Jurkat, Clone E6-1 (cell line): ENCODE results near the gene HNMT.

Experiments
- DNase-seq: peaks from one replicate; pipeline ENCODE4 v3.0.0-alpha.2; 2011; ENCODE audit warnings: low read depth, low spot score
- H3K4me3 ChIP-seq: 2 replicates; pipeline ENCODE4 v1.5.1; 2011; ENCODE audit warnings: mild to moderate bottlenecking, low read length, control low read depth, moderate library complexity

HNMT gene

DNA sequence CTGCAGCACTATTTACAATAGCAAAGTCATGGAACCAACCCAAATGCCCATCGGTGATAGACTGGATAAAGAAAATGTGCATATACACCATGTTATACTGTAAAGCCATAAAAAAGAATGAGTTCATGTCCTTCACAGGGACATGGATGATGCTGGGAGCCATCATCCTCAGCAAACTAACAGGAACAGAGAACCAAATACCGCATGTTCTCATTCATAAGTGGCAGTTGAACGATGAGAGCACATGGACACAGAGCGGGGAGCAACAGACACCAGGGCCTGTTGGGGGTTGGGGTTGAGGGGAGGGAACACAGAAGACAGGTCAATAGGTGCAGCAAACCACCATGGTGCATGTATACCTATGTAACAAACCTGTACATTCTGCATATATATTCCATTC lies 33.5 kb downstream of the HNMT start:
- no peak for DNase-seq
- no peak overlapping the region for H3K4me3 ChIP-seq

DNA sequence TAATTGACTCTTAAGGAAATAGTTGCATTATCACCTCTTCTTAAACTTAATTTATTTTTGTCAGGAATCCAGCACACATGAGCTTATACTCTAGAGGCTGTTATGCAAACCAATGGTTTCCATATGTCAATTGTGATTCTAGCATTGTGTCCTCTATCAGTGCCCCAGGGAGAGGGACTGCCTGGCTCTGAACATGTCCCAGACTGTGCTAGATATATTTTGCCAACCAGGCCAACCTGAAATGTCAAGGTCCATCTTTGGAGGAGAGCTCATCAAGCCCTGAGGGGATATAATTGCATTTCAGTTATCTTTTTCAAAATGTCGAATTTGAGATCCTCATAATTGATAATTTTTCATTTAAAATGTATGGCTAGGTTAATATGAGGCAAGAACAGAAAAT lies 34.2 kb downstream of the HNMT start:
- H3K4me3 ChIP-seq: no peak overlapping the region
- DNase-seq: no peak

DNA sequence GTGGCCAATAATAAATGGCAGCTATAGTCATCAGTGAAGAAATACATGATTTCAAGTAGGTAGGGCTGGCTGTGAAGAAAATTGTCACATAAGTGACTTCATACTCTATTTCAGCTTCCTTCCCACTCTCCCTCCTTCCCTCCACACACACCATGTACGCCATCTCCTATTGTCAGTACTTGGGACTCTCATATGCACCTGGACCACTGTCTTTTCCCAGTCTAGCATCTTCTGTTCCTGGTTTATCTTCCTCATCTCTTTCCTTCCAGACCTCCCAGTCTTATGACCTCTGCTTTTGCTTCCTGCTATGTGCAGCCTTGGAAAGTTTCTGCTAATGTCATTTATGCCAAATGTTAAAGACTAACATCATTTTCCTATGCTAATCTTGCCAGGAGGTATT lies 35.0 kb downstream of the HNMT start:
- DNase-seq: no peak
- H3K4me3 ChIP-seq: no peak overlapping the region

DNA sequence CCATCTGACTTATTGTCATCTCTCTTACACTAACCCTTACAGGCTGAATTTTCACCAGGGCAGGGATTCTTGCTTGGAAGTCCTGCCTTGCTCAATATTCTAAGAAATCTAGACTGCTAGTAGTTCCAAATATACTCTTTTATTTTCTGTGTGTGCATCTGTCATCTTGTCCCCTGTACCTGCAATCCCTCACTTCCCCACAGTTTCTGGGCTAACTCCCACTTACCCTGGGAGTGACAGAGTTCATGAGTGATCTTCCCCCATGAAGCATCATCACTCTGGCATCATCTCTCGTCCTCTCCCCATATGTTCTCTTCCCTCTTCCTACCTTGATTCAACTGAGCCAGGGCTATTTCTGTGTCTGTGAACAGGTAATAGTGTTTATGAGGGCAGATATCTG lies 35.7 kb downstream of the HNMT start:
- H3K4me3 ChIP-seq: no peak overlapping the region
- no peak for DNase-seq

DNA sequence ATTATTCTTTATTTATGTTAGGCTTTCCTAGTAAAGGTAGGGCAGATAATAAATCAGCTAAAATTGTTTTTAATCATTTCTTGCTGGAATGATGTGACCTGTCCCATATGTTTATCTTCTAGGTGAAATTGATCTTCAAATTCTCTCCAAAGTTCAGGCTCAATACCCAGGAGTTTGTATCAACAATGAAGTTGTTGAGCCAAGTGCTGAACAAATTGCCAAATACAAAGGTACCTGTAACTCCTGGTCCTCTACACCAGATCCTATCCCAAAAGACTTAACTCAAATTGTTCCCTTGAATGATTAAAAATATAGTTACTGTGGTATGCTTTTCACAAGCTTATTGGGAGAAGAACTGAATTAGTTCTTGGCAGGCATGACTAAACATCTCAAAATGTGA lies 36.5 kb downstream of the HNMT start:
- DNase-seq: no peak
- H3K4me3 ChIP-seq: no peak overlapping the region

DNA sequence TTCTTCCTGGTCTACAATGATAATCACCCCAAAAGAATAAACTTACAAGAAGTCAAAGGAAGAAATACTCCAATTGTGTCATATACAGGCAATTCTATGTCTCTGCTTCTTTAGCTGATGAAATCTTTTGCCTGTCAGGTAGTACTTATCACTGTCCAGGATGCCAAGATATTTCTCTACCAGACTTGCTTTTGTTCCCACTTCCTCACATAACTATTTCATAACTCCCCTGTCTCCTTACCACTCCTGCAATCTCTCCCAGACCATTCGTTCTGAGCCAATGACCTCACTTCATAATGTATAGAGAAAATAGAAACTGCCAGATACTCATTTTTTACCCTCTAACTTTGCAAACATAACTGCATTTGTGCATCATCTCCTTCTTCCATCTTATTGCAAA lies 39.1 kb downstream of the HNMT start:
- no peak for DNase-seq
- no peak overlapping the region for H3K4me3 ChIP-seq

DNA sequence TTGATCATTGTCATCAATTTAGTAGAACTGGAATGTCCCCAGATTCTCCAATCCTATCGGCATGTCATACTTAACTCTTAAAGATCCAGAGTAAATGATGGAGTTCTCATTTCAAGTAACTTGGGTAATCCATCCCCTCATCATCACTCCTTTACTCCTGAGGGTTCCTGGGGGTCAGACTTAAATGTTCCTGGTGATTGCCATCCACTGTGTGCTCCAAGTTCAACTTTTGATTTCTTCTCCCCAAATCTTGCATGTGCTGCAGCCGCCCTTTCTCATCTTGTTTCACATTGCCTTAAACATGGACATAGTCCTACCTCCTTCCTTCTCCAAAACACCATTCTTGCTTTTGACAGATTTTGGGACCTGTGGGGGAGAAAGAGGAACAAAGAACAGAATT lies 43.2 kb downstream of the HNMT start:
- no peak overlapping the region for H3K4me3 ChIP-seq
- no peak for DNase-seq

DNA sequence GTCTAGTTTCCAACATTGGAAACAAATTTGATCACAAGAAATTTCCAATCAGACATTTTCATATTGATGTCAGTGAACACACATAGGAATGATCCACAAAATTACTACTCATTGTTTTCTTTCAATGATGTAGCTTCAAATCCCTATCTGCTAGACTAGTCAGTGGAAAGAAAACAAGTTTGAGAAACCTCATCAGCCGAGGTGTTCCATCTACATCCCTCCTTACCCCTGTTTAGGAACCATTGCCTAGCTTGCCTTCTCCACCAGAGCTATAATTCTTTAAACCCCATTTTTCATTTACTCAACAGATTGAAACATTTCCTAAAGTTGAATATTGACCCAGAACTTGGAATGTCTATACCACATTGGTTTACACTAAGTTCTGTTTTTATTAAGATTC lies 45.3 kb downstream of the HNMT start:
- no peak overlapping the region for H3K4me3 ChIP-seq
- no peak for DNase-seq

DNA sequence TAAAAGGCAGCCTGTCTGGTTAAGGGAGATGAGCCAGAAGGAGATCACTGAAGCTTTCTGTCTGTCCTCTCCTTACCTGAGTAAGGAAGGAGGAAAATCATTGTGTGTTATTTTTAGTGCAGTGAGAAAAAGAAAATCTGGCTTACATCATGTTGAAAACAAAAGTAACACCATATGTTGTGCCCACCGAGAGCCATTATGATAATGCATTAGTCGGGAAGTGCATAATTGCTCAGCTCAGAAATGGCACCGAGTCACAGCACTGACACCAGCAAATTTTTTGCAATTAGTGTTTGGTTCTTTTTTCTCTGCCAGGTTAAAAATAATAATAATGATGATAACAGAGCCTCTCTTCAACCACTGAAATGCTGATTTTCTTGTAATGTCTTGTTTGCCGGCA lies 46.6 kb downstream of the HNMT start:
- no peak for DNase-seq

DNA sequence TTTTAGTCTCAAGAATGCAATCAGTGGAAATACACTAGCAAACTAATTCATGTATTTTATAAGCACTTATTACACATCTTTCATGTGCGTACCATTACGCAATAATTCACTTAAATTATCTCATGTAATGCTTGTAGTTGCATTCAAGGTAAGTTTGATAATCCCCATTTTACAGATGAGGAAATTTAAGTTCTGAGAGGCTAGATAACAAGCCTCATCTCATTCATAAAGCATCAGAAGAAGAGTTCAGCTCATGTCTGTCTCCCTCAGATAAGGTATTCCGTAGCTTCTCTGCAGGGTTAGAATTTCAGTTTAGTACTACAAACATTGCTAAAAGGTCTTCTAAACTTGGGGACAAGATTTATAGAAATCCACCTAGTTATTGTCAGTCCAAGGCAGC lies 47.8 kb downstream of the HNMT start:
- DNase-seq: no peak
- no peak overlapping the region for H3K4me3 ChIP-seq

More for the DNA sequence above, 46.6 kb downstream of the HNMT start:
- no peak overlapping the region for H3K4me3 ChIP-seq

DNA sequence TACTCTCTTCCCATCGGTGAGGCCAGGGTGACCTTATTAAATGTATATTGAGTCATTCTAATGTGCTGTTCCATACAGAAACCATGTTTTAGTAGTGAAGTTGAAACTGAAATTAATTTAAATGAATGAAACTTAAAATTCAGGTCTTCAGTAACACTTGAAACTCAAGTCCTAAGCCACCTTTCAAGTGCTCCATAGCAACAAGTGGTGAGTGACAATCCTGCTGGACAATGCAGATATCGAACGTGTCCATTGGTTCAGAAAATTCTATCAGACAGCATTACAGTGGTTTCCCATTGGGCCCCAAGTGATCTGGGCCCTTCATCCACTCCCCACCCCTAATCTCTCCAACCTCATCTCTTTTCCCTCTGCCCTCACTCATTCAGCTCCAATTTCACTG lies 48.7 kb downstream of the HNMT start:
- DNase-seq: no peak

DNA sequence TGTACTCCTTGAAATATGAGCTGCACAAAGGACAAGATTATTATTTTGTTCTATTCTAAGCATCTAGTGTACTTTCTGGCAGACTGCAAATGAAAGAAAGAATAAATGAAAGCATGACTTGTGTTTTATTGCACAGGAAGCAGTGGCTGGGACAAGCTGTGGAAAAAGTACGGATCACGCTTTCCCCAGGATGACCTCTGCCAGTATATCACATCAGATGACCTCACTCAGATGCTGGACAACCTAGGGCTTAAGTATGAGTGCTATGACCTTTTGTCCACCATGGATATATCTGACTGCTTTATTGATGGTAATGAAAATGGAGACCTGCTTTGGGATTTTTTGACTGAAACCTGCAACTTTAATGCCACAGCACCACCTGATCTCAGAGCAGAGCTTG lies 49.4 kb downstream of the HNMT start:
- H3K4me3 ChIP-seq: no peak overlapping the region
- DNase-seq: no peak

More for the DNA sequence above, 48.7 kb downstream of the HNMT start:
- no peak overlapping the region for H3K4me3 ChIP-seq

DNA sequence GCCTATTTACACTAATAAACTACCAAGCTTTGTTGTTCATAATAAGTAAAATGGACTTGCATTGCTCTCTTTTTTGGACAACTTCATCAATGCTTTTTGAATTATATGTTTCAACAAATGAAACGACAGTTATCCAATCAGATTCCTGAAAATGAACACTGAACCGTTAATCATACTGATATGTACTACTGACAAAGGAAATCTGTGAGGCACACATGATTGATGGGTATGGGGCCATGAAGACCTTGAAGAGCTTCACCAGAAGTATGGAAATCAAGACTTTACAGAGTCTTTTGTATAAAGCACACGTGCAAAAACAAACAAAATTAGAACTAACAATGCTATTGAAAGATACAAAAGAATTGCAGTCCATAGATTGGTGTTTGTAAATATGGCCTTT lies 51.2 kb downstream of the HNMT start:
- DNase-seq: no peak
- no peak overlapping the region for H3K4me3 ChIP-seq

DNA sequence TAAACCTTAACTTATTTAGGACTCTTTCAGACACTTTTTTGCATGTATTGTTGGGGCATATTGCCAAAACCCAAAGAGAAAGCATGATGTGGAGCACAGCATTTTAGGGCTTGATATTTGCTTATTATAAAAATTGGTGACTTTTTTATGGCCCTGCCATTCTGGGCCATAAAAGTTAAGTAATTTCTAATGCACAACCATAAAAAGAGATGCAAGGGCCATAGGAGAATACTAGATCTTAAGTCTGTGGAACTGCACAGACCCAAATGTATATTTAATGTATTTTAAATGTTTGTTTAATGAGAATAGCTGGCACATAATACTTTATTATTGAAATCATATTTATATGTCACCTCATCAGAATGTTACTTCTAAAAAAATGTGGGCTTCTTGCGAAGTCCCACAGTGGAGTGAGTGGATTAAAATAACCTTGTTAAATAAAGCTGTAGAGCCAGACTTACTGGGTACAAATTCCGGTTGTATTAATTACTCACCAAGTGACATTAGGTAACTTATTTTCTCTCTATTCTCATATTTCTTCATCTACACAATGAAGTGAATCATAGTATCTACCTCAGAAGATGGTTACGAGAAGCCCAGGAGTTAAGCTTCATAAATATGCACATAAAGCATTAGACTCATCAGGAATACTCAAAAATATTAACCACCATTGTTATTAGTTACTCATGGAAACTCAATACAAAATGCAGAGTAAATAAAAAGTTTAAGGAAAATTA lies 52.2 kb downstream of the HNMT start:
- H3K4me3 ChIP-seq: no peak overlapping the region
- no peak for DNase-seq

DNA sequence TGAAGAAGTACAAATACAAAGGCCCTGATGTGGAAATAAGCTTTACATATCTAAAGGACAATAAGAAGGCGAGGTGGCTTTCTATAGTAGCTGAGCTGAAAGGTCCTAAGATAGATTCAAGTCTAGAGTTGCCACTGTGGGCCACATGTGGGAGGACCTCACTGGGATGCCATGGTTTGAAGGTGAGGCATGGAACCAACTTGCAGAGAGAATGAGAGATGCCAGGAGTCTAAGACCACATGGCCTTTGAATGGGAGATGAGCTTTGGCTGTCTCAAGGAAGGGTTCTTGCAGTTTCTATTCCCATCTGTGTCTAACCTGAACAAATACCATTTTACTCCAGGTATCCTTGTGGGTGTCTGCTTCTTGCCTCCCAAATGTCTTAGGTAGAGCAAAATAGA lies 53.6 kb downstream of the HNMT start:
- DNase-seq: no peak
- no peak overlapping the region for H3K4me3 ChIP-seq

DNA sequence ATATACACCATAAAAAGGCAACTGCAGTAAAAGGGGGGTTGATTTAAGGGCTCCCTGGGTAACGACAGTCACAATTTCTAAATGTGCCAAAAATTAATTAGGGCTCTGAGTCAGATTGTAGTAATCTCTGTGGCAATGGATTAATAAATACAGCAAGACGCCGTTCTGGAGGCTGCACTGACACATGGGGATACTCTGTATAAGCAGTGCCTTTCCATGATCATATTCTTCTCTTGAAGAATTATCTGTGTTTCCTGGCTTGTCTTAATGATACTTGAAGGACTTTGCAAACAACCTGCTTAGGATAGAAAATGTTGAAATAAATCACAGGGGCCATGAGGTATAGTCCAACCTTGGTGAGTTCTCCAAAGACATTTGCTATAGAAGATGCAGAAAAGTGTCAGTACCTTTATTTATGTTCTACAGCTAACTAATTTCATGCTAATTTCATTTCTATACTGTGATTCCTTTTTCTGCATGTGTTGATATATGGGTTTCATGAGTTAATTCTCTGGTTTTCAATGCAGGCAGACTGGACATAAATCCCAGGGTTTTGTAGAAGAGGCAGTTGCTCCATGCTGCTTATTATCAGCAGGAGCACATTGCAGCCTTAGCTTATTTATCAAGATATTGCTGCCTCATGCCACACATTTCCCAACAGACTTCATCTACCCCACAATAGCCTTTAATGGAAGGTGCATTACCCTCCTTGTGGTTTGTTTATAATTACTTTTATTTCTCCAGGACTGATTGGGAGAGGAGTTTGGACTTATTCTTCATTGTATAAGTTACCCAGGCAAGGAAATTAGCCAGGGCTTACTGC lies 54.8 kb downstream of the HNMT start:
- H3K4me3 ChIP-seq: no peak overlapping the region
- DNase-seq: no peak

DNA sequence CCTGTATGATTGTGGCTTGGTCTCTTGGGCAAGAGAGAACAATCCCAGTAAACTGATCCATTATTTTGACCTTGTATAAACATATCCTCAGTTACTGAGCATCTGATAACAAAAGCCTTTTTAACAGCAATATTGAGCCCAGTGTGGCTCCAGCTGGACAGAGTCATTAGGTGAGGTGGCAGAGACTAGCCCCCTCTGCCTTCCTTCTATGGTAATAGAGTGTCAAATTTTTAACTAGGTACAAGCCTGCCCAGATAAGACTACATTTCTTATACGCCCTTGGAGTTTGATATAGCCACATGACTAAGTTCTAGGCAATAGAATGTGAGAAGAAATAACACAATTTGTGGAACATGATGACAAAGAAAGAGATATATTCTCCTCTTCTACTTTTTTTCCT lies 56.2 kb downstream of the HNMT start:
- no peak overlapping the region for H3K4me3 ChIP-seq
- no peak for DNase-seq

DNA sequence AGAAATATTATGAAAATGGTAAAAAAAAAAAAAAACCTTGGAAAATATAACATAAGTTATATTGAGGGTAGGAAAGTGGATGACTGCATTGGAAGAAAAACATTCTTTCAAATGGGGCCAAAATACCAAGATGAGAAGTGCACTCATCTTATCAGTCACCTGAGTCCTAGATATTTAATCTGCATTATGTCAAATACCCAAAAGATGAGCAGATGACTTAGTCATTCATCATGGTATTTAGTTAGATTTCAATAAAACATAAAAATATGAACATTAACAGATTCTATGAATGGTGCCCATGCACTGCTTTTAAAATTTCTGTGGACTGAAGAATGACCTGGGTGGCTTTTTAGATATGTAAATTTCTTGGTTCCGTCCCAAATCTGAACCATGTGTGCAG lies 56.9 kb downstream of the HNMT start:
- DNase-seq: no peak
- no peak overlapping the region for H3K4me3 ChIP-seq

DNA sequence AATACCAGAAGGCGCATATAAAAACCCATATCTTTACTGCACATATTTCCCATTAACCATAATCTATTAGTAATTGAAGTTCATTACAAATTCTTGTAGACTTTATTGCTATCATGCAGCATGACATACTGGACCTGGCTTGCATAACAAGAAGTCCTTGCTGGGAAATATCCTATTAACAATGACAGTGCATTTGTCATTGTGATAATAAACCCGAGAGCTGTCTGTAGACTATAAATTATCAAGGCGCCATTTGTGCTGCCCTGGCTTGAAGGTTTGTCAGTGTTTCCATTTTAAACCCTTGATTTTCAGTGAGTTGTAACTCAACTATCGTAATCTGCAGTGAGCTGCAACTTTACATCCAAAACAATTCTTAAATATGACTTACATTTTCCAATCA lies 59.0 kb downstream of the HNMT start:
- no peak for DNase-seq
- H3K4me3 ChIP-seq: no peak overlapping the region

DNA sequence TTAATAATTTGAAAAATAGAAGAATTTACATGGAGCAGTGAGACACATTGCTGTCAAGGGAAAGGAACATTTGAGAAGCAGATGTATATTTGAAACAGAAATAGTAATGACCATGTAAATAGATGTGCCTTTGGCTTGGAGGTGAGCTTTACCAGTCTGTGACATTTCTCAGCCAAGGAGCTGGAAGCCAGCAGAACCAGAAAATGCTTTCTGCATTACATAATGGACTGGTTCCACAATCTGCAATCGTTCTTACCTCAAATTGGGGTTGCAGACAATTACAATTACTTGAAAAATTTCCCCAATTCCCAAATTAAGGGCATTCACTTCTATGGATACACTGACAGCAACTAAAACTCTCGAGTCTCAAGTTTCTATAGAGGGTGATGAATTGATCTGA lies 59.7 kb downstream of the HNMT start:
- DNase-seq: no peak
- H3K4me3 ChIP-seq: no peak overlapping the region
